ENCODE measurements around the gene CALML4. TPM values are rescaled to one million over a fixed set of nuclear protein-coding genes. Genes with fewer than 3 reads are reported as not detected.
"Not testable (repeated sequence)": the region's sequence is repeated elsewhere in the genome, so short reads cannot be mapped to it uniquely, and the experiment has no call there.

CALML4 gene
- total RNA-seq, 1 donor from 2014 or later, result 13.0 TPM

- DNase-seq (ENCODE audit: low spot score), result no peak
Observed at GRCh38 chr15:68224546-68225250, 19.6 kb upstream of the CALML4 start.

GRCh38 chr15:68224108-68224507, 19.0 kb upstream of the CALML4 start:
- DNase-seq (ENCODE audit: low spot score), result no peak

- DNase-seq (ENCODE audit: low spot score), result no peak
Observed at GRCh38 chr15:68223171-68223570, 18.0 kb upstream of the CALML4 start.

- not testable (repeated sequence) for DNase-seq (ENCODE audit: low spot score)
Observed at GRCh38 chr15:68222432-68222743, 17.3 kb upstream of the CALML4 start.

GRCh38 chr15:68221530-68222431, 16.6 kb upstream of the CALML4 start:
- DNase-seq (ENCODE audit: low spot score), result not testable (repeated sequence)

GRCh38 chr15:68220967-68221366, 15.8 kb upstream of the CALML4 start:
- DNase-seq (ENCODE audit: low spot score), result no peak

- DNase-seq (ENCODE audit: low spot score), result no peak
Observed at GRCh38 chr15:68220489-68220888, 15.4 kb upstream of the CALML4 start.

GRCh38 chr15:68218847-68219798, 14.0 kb upstream of the CALML4 start:
- DNase-seq (ENCODE audit: low spot score), result no peak

GRCh38 chr15:68218331-68218730, 13.2 kb upstream of the CALML4 start:
- no peak for DNase-seq (ENCODE audit: low spot score)

GRCh38 chr15:68217341-68217740, 12.2 kb upstream of the CALML4 start:
- no peak for DNase-seq (ENCODE audit: low spot score)

GRCh38 chr15:68214838-68215254, 9.7 kb upstream of the CALML4 start:
- peak; percentile 30 for DNase-seq (ENCODE audit: low spot score)

GRCh38 chr15:68213991-68214837, 9.1 kb upstream of the CALML4 start:
- no peak for DNase-seq (ENCODE audit: low spot score)

- DNase-seq (ENCODE audit: low spot score), result peak; percentile 30
Observed at GRCh38 chr15:68213491-68213845, 8.3 kb upstream of the CALML4 start.

- DNase-seq (ENCODE audit: low spot score), result no peak
Observed at GRCh38 chr15:68211656-68212320, 6.7 kb upstream of the CALML4 start.

- no peak for DNase-seq (ENCODE audit: low spot score)
Observed at GRCh38 chr15:68210821-68211655, 5.9 kb upstream of the CALML4 start.

- DNase-seq (ENCODE audit: low spot score), result no peak
Observed at GRCh38 chr15:68210409-68210756, 5.3 kb upstream of the CALML4 start.

GRCh38 chr15:68209735-68210408, 4.7 kb upstream of the CALML4 start:
- DNase-seq (ENCODE audit: low spot score), result no peak

- no peak for DNase-seq (ENCODE audit: low spot score)
Observed at GRCh38 chr15:68209272-68209671, 4.1 kb upstream of the CALML4 start.

GRCh38 chr15:68208636-68209240, 3.6 kb upstream of the CALML4 start:
- DNase-seq (ENCODE audit: low spot score), result no peak

Data from umbilical cord (tissue), 2 donors.